Measurements from ENCODE around the gene DGKI. TPM values are rescaled to one million over a fixed set of nuclear protein-coding genes. Genes with fewer than 3 reads are reported as not detected.

The DGKI gene
- polyA plus RNA-seq, 2 of the 4 experiments (the other 2 are of a cell fraction) = 0.05 to 0.08 TPM

- CTCF ChIA-PET = no interaction called here
- ATAC-seq (no peak), DNase-seq (ENCODE audit: low read depth in 1 of 2, low spot score in 1 of 2) (no peak), FAIRE-seq (no peak)
- no peak overlapping the region for H3K4me2 ChIP-seq
- POLR2A ChIA-PET = no interaction called here
- no peaks in the 10 kb centered on the region for H3K4me1 ChIP-seq
- H3K4me3 ChIP-seq = no peak overlapping the region
- no peak overlapping the region for H3K27ac ChIP-seq
- H3K9me3 ChIP-seq = no peaks in the 10 kb centered on the region
- TF ChIP-seq GATA3 (IDR thresholded peaks at IDR 0.05; ENCODE audit: borderline replicate concordance) (no peak), MAFK (IDR thresholded peaks at IDR 0.05; ENCODE audit: partially characterized antibody) (no peak), NFE2L2 (conservative IDR thresholded peaks at IDR 0.05; ENCODE audit: low read length) (no peak), CHD4 (IDR thresholded peaks at IDR 0.05; ENCODE audit: borderline replicate concordance) (no peak), ZC3H11A (IDR thresholded peaks at IDR 0.05) (no peak), NR3C1 (IDR thresholded peaks at IDR 0.05) (no peak), REST (IDR thresholded peaks at IDR 0.05) (no peak), HOXB13 (CRISPR knock-in tag; IDR thresholded peaks at IDR 0.05; ENCODE audit: low read depth) (no peak), RCOR1 (IDR thresholded peaks at IDR 0.05; ENCODE audit: low read depth, low read length) (no peak), FOSL2 (IDR thresholded peaks at IDR 0.05) (no peak), FOSL2 (CRISPR knock-in tag; IDR thresholded peaks at IDR 0.05) (no peak), ESRRA (IDR thresholded peaks at IDR 0.05; ENCODE audit: borderline replicate concordance, low read length) (no peak), PBX3 (IDR thresholded peaks at IDR 0.05) (no peak), HOXB5 (CRISPR knock-in tag; IDR thresholded peaks at IDR 0.05) (no peak), JUNB (IDR thresholded peaks at IDR 0.05) (no peak), TP53 (CRISPR knock-in tag; IDR thresholded peaks at IDR 0.05) (no peak), RFX5 (IDR thresholded peaks at IDR 0.05) (no peak), TFCP2L1 (CRISPR knock-in tag; IDR thresholded peaks at IDR 0.05) (no peak), CTCF (IDR thresholded peaks at IDR 0.05) (no peak), USF2 (IDR thresholded peaks at IDR 0.05) (no peak), CBX8 (IDR thresholded peaks at IDR 0.05) (no peak)
These were observed 453.2 kb downstream of the DGKI start for GRCh38 chr7:137393570-137393969.

GRCh38 chr7:137390076-137390475 lies 456.7 kb downstream of the DGKI start:
- WGBS (ENCODE audit: missing lambda C conversion rate) = 0% methylated on average over 1 of the region's 1 CpG
- no peak for TF ChIP-seq RFX5 (IDR thresholded peaks at IDR 0.05)
- CTCF ChIA-PET = no interaction called here
- no peak overlapping the region for H3K4me3 ChIP-seq
- H3K9me3 ChIP-seq = no peaks in the 10 kb centered on the region
- ATAC-seq = no peak
- no peaks in the 10 kb centered on the region for H3K4me1 ChIP-seq
- no peak overlapping the region for H3K27ac ChIP-seq
- no peak overlapping the region for H3K4me2 ChIP-seq
- DNase-seq (ENCODE audit: low read depth in 1 of 2, low spot score in 1 of 2) = no peak
- POLR2A ChIA-PET = no interaction called here
- FAIRE-seq = no peak
